H1 (cell line): Measurements from ENCODE around the gene PPP1R2. TPM values are rescaled to one million over a fixed set of nuclear protein-coding genes. Genes with fewer than 3 reads are reported as not detected.

Source experiments
- CTCF ChIA-PET: fragments of 300-600 bp; sonication (Branson Sonifier 250); formaldehyde crosslinking; loops from one replicate; lab custom pipeline; 2021; ENCODE audit not compliant: partially characterized antibody; lab: Charles Lee
- POLR2A ChIA-PET: fragments of 300-600 bp; sonication (Branson Sonifier 250); formaldehyde crosslinking; loops from one replicate; lab custom pipeline; 2021; ENCODE audit warnings: inconsistent platforms; ENCODE audit not compliant: partially characterized antibody; lab: Charles Lee
- DNase-seq, 2 experiments: peaks; one replicate each; pipeline versions ENCODE4 v3.0.0 to v3.0.0-alpha.2; 2010 to 2022; ENCODE audit warnings: low spot score in 2 of 2, low read depth in 1 of 2, mixed read lengths in 1 of 2
- FAIRE-seq: peaks from 2 replicates; lab custom pipeline; 2011; peaks lifted over from hg19 to GRCh38; lab: Jason Lieb, UNC
- H2AFZ ChIP-seq: 2 replicates; pipeline ENCODE4 v1.8.1; 2012; ENCODE audit warnings: low read length, inconsistent platforms
- H2AK5ac ChIP-seq: 2 replicates; pipeline ENCODE4 v1.6.1; 2013; ENCODE audit warnings: low read depth, low read length
- H2BK120ac ChIP-seq: replicated peaks from 2 replicates; pipeline ENCODE3; 2013; ENCODE audit warnings: low read depth, low read length, inconsistent platforms
- H2BK12ac ChIP-seq: 2 replicates; pipeline ENCODE4 v1.6.1; 2013; ENCODE audit warnings: low read depth, low read length
- H2BK15ac ChIP-seq: 2 replicates; pipeline ENCODE4 v1.6.1; 2013; ENCODE audit warnings: low read length
- H2BK20ac ChIP-seq: 2 replicates; pipeline ENCODE4 v1.6.1; 2013; ENCODE audit warnings: low read length
- H2BK5ac ChIP-seq: 2 replicates; pipeline ENCODE4 v1.6.1; 2013; ENCODE audit warnings: low read depth, low read length
- H3K14ac ChIP-seq: 2 replicates; pipeline ENCODE4 v1.6.1; 2013; ENCODE audit warnings: inconsistent platforms; ENCODE audit not compliant: insufficient read length
- H3K18ac ChIP-seq: 2 replicates; pipeline ENCODE4 v1.6.1; 2013; ENCODE audit warnings: low read length; ENCODE audit errors: extremely low read depth
- H3K23ac ChIP-seq: 2 replicates; pipeline ENCODE4 v1.6.1; 2013; ENCODE audit warnings: inconsistent platforms; ENCODE audit not compliant: insufficient read length
- H3K23me2 ChIP-seq: 2 replicates; pipeline ENCODE4 v1.6.1; 2013; ENCODE audit warnings: low read depth, low read length
- H3K27ac ChIP-seq: 2 replicates; pipeline ENCODE4 v1.6.1; 2011; ENCODE audit warnings: low read depth, low read length, inconsistent platforms
- H3K27me3 ChIP-seq, 4 experiments: replicated peaks in 1 of 4; 1 replicate in 1 of 4; 2 replicates in 3 of 4; pipeline versions ENCODE4 v1.6.1 to v1.8.1; 2011 to 2013; ENCODE audit warnings: low read length in 3 of 4, mild to moderate bottlenecking in 3 of 4, inconsistent platforms in 2 of 4, mixed read lengths in 2 of 4, moderate library complexity in 1 of 4; ENCODE audit not compliant: control insufficient read depth in 3 of 4, insufficient read depth in 3 of 4; ENCODE audit errors: extremely low read depth in 1 of 4
- H3K36me3 ChIP-seq, 4 experiments: 2 replicates each; pipeline versions ENCODE4 v1.6.1 to v1.8.1; 2011 to 2013; ENCODE audit warnings: mild to moderate bottlenecking in 4 of 4, low read length in 3 of 4, moderate library complexity in 2 of 4, control low read depth in 1 of 4, inconsistent platforms in 1 of 4; ENCODE audit not compliant: insufficient read depth in 4 of 4, control insufficient read depth in 2 of 4
- H3K4ac ChIP-seq: replicated peaks from 2 replicates; pipeline ENCODE3; 2013; ENCODE audit warnings: low read length, low read depth, mixed read lengths, inconsistent platforms; ENCODE audit not compliant: insufficient read length
- H3K4me1 ChIP-seq, 4 experiments: replicated peaks in 1 of 4; 1 replicate in 1 of 4; 2 replicates in 3 of 4; pipeline versions ENCODE4 v1.6.1 to v1.8.1; 2011 to 2013; ENCODE audit warnings: low read length in 3 of 4, inconsistent platforms in 2 of 4, mixed read lengths in 1 of 4; ENCODE audit not compliant: insufficient read depth in 4 of 4, control insufficient read depth in 3 of 4
- H3K4me2 ChIP-seq, 2 experiments: 2 replicates each; pipeline versions ENCODE4 v1.6.1 to v1.8.1; 2011 to 2013; ENCODE audit warnings: low read depth in 2 of 2, low read length in 2 of 2, control low read depth in 1 of 2, inconsistent platforms in 1 of 2, mild to moderate bottlenecking in 1 of 2; ENCODE audit not compliant: insufficient read depth in 1 of 2
- H3K4me3 ChIP-seq, 4 experiments: fragments of 200-600, 300-600 bp in 1 of 4; sonication (generic), shearing (Covaris generic), sonication (Bioruptor Twin) in 1 of 4; 2 replicates each; pipeline versions ENCODE4 v1.5.1 to v1.8.1; 2011 to 2016; ENCODE audit warnings: low read length in 4 of 4, low read depth in 3 of 4, control low read depth in 2 of 4, inconsistent platforms in 2 of 4, mild to moderate bottlenecking in 2 of 4, mixed read lengths in 1 of 4, moderate library complexity in 1 of 4; ENCODE audit not compliant: insufficient read depth in 2 of 4; ENCODE audit errors: extremely low read depth in 1 of 4
- H3K56ac ChIP-seq: replicated peaks from 2 replicates; pipeline ENCODE3; 2013; ENCODE audit warnings: low read depth, mild to moderate bottlenecking, mixed read lengths, low read length, inconsistent platforms; ENCODE audit not compliant: insufficient read length
- H3K79me1 ChIP-seq: 2 replicates; pipeline ENCODE4 v1.6.1; 2013; ENCODE audit warnings: low read depth, low read length, control low read depth
- H3K79me2 ChIP-seq, 2 experiments: 2 replicates each; pipeline versions ENCODE4 v1.6.1 to v1.8.1; 2012 to 2013; ENCODE audit warnings: low read length in 2 of 2, mild to moderate bottlenecking in 2 of 2, inconsistent platforms in 1 of 2; ENCODE audit not compliant: insufficient read depth in 2 of 2, control insufficient read depth in 1 of 2
- H3K9ac ChIP-seq, 4 experiments: replicated peaks in 1 of 4; 1 replicate in 1 of 4; 2 replicates in 3 of 4; pipeline versions ENCODE4 v1.6.1 to v1.8.1; 2011 to 2013; ENCODE audit warnings: low read depth in 3 of 4, low read length in 3 of 4, control low read depth in 2 of 4, mild to moderate bottlenecking in 2 of 4, moderate library complexity in 2 of 4, inconsistent platforms in 1 of 4; ENCODE audit errors: extremely low read depth in 1 of 4
- H3K9me3 ChIP-seq, 2 experiments: 2 replicates each; pipeline versions ENCODE4 v1.6.1 to v1.8.1; 2012 to 2013; ENCODE audit warnings: mild to moderate bottlenecking in 2 of 2, moderate library complexity in 2 of 2, control low read depth in 1 of 2, inconsistent platforms in 1 of 2, low read depth in 1 of 2, low read length in 1 of 2, mixed read lengths in 1 of 2; ENCODE audit not compliant: insufficient read depth in 2 of 2
- H4K20me1 ChIP-seq, 2 experiments: replicated peaks in 1 of 2; 2 replicates each; pipeline versions ENCODE3 to v1.8.1; 2011 to 2013; ENCODE audit warnings: inconsistent platforms in 2 of 2, low read length in 2 of 2, mild to moderate bottlenecking in 1 of 2; ENCODE audit not compliant: insufficient read depth in 2 of 2, control insufficient read depth in 1 of 2
- H4K5ac ChIP-seq: 2 replicates; pipeline ENCODE4 v1.6.1; 2013; ENCODE audit warnings: low read length, low read depth, mixed read lengths, inconsistent platforms; ENCODE audit not compliant: insufficient read length
- H4K8ac ChIP-seq: 2 replicates; pipeline ENCODE4 v1.8.0; 2013; ENCODE audit warnings: mild to moderate bottlenecking, moderate library complexity, low read length, inconsistent platforms; ENCODE audit not compliant: insufficient read depth; ENCODE audit errors: extremely low read depth
- H4K91ac ChIP-seq: replicated peaks from 2 replicates; pipeline ENCODE3; 2013; ENCODE audit warnings: low read length, mixed read lengths, inconsistent platforms; ENCODE audit not compliant: insufficient read length
- CHD1 ChIP-seq: IDR thresholded peaks from 2 replicates; pipeline ENCODE4 v1.6.1; 2012; ENCODE audit warnings: low read depth, low read length, improper control_type of control experiment
- E2F6 ChIP-seq: IDR thresholded peaks from 2 replicates; pipeline ENCODE4 v1.6.1; 2012; ENCODE audit warnings: inconsistent platforms
- HDAC2 ChIP-seq, 2 experiments: fragments of 300-600 bp in 1 of 2; sonication (generic) in 1 of 2; IDR thresholded peaks; 2 replicates each; pipeline ENCODE4 v1.6.1; 2011 to 2012; ENCODE audit warnings: low read depth in 2 of 2, low read length in 2 of 2, mild to moderate bottlenecking in 2 of 2, moderate library complexity in 2 of 2, borderline replicate concordance in 1 of 2, inconsistent platforms in 1 of 2
- POLR2AphosphoS5 ChIP-seq: IDR thresholded peaks from 2 replicates; pipeline ENCODE4 v1.6.1; 2011; ENCODE audit warnings: low read depth, low read length
- SP2 ChIP-seq: IDR thresholded peaks from 2 replicates; pipeline ENCODE4 v1.6.1; 2012; ENCODE audit warnings: mild to moderate bottlenecking, low read length, inconsistent platforms
- USF2 ChIP-seq: IDR thresholded peaks from 2 replicates; pipeline ENCODE4 v1.6.1; 2011; ENCODE audit warnings: low read length, improper control_type of control experiment
- WGBS, 2 experiments: shearing (Covaris generic) in 1 of 2; methylation state at CpG; one replicate each; pipeline versions ENCODE4 v1.1.6 to v1.1.7; 2013 to 2015; ENCODE audit warnings: low lambda C conversion rate in 2 of 2, mixed read lengths in 2 of 2, inconsistent platforms in 1 of 2, low coverage in 1 of 2, missing lambda C conversion rate in 1 of 2; ENCODE audit not compliant: insufficient replicate concordance in 2 of 2, insufficient coverage in 1 of 2, insufficient read length in 1 of 2; ENCODE audit errors: extremely low coverage in 1 of 2, missing lambda C conversion rate in 1 of 2; 5-methylcytosine and 5-hydroxymethylcytosine counted together
- polyA plus RNA-seq, 7 experiments: library from polyadenylated mRNA; depleted of rRNA in 3 of 7; stranded (reverse) in 5 of 7; unstranded in 2 of 7; fragments of >200 nt in 5 of 7; fragments of 200-250 nt in 2 of 7; gene quantifications; 1 replicate in 5 of 7; 2 replicates in 1 of 7; 4 replicates in 1 of 7; pipeline versions ENCODE4 v1.2.1 to v1.2.3, GENCODE V29; 2011 to 2013; ENCODE audit warnings: missing spikeins in 2 of 7, mixed read lengths in 2 of 7
- total RNA-seq: library from RNA; stranded (reverse); fragmentation: NEBNext Ultra II Directional; extraction: Animal tissue kit (Norgen Biotek cat#: 25700); gene quantifications from 2 replicates; pipeline ENCODE4 v1.2.1, GENCODE V29; 2021

PPP1R2 gene
- total and polyA plus RNA-seq, 2 of the 8 experiments (the other 6 are each of a cell fraction or from before 2014, with no cell fraction given): 14.0 to 26.5 TPM

DNA sequence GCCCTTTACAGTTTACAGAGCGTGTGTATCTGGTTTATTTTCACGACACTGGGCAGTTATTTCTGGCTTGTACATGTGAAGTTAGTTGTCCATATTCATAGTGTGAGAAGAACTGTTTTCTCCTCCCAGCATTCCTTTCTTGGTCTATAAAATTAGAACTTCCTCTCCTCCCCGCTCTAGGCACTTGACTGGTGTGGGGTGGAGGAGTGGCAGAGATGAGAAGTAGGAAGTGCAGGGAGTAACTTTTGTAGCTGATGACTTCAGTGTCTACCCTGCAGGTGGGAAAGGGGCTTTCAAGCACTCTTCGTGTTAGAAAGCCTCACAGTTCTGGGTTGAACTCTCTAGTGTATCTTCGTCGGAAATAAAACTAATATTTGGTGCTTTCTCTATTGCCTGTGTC lies 27.2 kb upstream of the PPP1R2 start:
- H2BK5ac ChIP-seq: no peak overlapping the region
- H3K36me3 ChIP-seq: no peaks in the 10 kb centered on the region
- no peak overlapping the region for H3K23ac ChIP-seq
- no peaks in the 10 kb centered on the region for H3K79me2 ChIP-seq
- H3K18ac ChIP-seq: no peak overlapping the region
- H4K8ac ChIP-seq: no peak overlapping the region
- H3K27ac ChIP-seq: no peak overlapping the region
- ChIA-PET CTCF (interaction anchor here (0.8 to 2.5 kb wide), 6 partner anchors 12 to 300 kb away, joined by 3 to 6 read pairs (median 4); partner anchors contain the start of gene APOD), POLR2A (no interaction called here)
- H3K4me1 ChIP-seq: peaks cover 0 to 6% (median 3%) of the 10 kb centered on the region in 4 experiments; a peak in 4 of 7 replicates
- no peak overlapping the region for H3K56ac ChIP-seq
- TF ChIP-seq USF2 (no peak), SP2 (no peak), E2F6 (no peak), HDAC2 (IDR thresholded peaks at IDR 0.05; ENCODE audit: borderline replicate concordance in 1 of 2, low read depth in 2 of 2, low read length in 2 of 2) (no peak), POLR2AphosphoS5 (no peak), CHD1 (no peak)
- no peak overlapping the region for H4K5ac ChIP-seq
- H3K9ac ChIP-seq: no peak overlapping the region
- H3K79me1 ChIP-seq: no peaks in the 10 kb centered on the region
- no peak overlapping the region for H4K91ac ChIP-seq
- H3K14ac ChIP-seq: no peak overlapping the region
- no peak overlapping the region for H3K4ac ChIP-seq
- no peak overlapping the region for H2AFZ ChIP-seq
- no peaks in the 10 kb centered on the region for H3K23me2 ChIP-seq
- H3K4me3 ChIP-seq: no peak overlapping the region
- FAIRE-seq (no peak), DNase-seq (no peak)
- no peak overlapping the region for H2AK5ac ChIP-seq
- no peak overlapping the region for H2BK120ac ChIP-seq
- H2BK20ac ChIP-seq: no peak overlapping the region
- H2BK15ac ChIP-seq: no peak overlapping the region
- H3K9me3 ChIP-seq: no peaks in the 10 kb centered on the region; a peak in 1 of 4 replicates
- no peak overlapping the region for H2BK12ac ChIP-seq
- 85% methylated on average over 6 of the region's 6 CpGs; no CpG with 5 or more reads in 1 of the 2 experiments for WGBS, 2 experiments
- no peaks in the 10 kb centered on the region for H4K20me1 ChIP-seq
- H3K27me3 ChIP-seq: no peaks in the 10 kb centered on the region
- H3K4me2 ChIP-seq: no peak overlapping the region
